CD4-positive, alpha-beta T cell (primary cell): ENCODE data around the gene ASS1. TPM values are rescaled to one million over a fixed set of nuclear protein-coding genes. Genes with fewer than 3 reads are reported as not detected.

Source experiments
- ATAC-seq: fragments of 200-7000 bp; cut with Tn5 transposase; one replicate; pipeline ENCODE4 v1.10.0; 2022; ENCODE audit warnings: mild to moderate bottlenecking; ENCODE audit not compliant: poor library complexity
- CTCF ChIA-PET: fragments of 350-600 bp; sonication (Branson Sonifier 250); formaldehyde crosslinking; loops from one replicate; lab custom pipeline; 2021; ENCODE audit warnings: antibody characterized with exemption, inconsistent platforms; lab: Charles Lee
- POLR2A ChIA-PET: fragments of 350-600 bp; sonication (Branson Sonifier 250); formaldehyde crosslinking; loops from one replicate; lab custom pipeline; 2021; ENCODE audit warnings: antibody characterized with exemption, inconsistent platforms; lab: Charles Lee
- DNase-seq, 14 experiments: peaks; one replicate each; pipeline ENCODE4 v3.0.0-alpha.2; 2013 to 2020; ENCODE audit warnings: mixed read lengths in 2 of 14
- H3K27ac ChIP-seq, 2 donors: one replicate each; pipeline versions ENCODE4 v1.5.1 to v1.7.0; 2013; ENCODE audit warnings: low read length in 2 of 2, low read depth in 1 of 2, mild to moderate bottlenecking in 1 of 2
- H3K27me3 ChIP-seq, 2 experiments: 1 replicate in 1 of 2; 2 replicates in 1 of 2; pipeline versions ENCODE4 v1.6.1 to v1.7.0; 2013; ENCODE audit warnings: low read length in 2 of 2, control low read depth in 1 of 2, mild to moderate bottlenecking in 1 of 2, moderate library complexity in 1 of 2; ENCODE audit not compliant: insufficient read depth in 2 of 2, control insufficient read depth in 1 of 2
- H3K36me3 ChIP-seq: one replicate; pipeline ENCODE4 v1.6.1; 2013; ENCODE audit warnings: low read length, control low read depth; ENCODE audit not compliant: insufficient read depth
- H3K4me1 ChIP-seq: one replicate; pipeline ENCODE4 v1.6.1; 2013; ENCODE audit warnings: low read length, control low read depth; ENCODE audit not compliant: insufficient read depth
- H3K4me3 ChIP-seq: one replicate; pipeline ENCODE4 v1.5.1; 2013; ENCODE audit warnings: mild to moderate bottlenecking, low read length, moderate library complexity
- H3K9me3 ChIP-seq, 2 experiments: 1 replicate in 1 of 2; 2 replicates in 1 of 2; pipeline versions ENCODE4 v1.6.1 to v1.7.0; 2013; ENCODE audit warnings: low read length in 2 of 2, mild to moderate bottlenecking in 2 of 2, control low read depth in 1 of 2, moderate library complexity in 1 of 2; ENCODE audit not compliant: control insufficient read depth in 1 of 2, insufficient read depth in 1 of 2
- H3K27ac Mint-ChIP-seq: one replicate; pipeline ENCODE4 v1.8.0; 2020; ENCODE audit warnings: mixed read lengths
- H3K27me3 Mint-ChIP-seq: one replicate; pipeline ENCODE4 v1.8.0; 2021; ENCODE audit warnings: mixed read lengths
- H3K36me3 Mint-ChIP-seq: one replicate; pipeline ENCODE4 v1.8.0; 2021; ENCODE audit warnings: low read depth, mixed read lengths
- H3K4me1 Mint-ChIP-seq: one replicate; pipeline ENCODE4 v1.8.0; 2021; ENCODE audit warnings: low read depth, mixed read lengths
- H3K4me3 Mint-ChIP-seq: one replicate; pipeline ENCODE4 v1.8.0; 2020; ENCODE audit warnings: mild to moderate bottlenecking, mixed read lengths
- H3K9me3 Mint-ChIP-seq: one replicate; pipeline ENCODE4 v1.8.0; 2020; ENCODE audit warnings: mixed read lengths
- CTCF ChIP-seq: fragments of 200-600 bp; IDR thresholded peaks from one replicate; pipeline ENCODE4 v1.8.0; 2022; ENCODE audit warnings: antibody characterized with exemption, mild to moderate bottlenecking
- intact Hi-C, 2 experiments: fragments of 100-400 bp; cut with DNase I in 1 of 2; cut with micrococcal nuclease in 1 of 2; formaldehyde crosslinking; loops; one replicate each; pipeline versions ENCODE4 v1.15.1 to v1.9.0; 2023 to 2025; cut with DNase I, micrococcal nuclease
- total RNA-seq, 174 experiments: library from RNA in 2 of 174; stranded (reverse) in 2 of 174; gene quantifications; one replicate each; pipeline ENCODE4 v1.2.3 and lab custom pipeline; 2021 to 2026

The ASS1 gene
- total RNA-seq, 2 experiments from 2014 or later: not detected

- CTCF ChIA-PET: no interaction called here
- Histone ChIP-seq H3K4me3 (no peak overlapping the region), H3K9me3 (no peaks in the 10 kb centered on the region), H3K27ac (no peak overlapping the region), H3K4me1 (no peaks in the 10 kb centered on the region), H3K27me3 (peaks cover 2 to 4% of the 10 kb centered on the region in 2 experiments), H3K36me3 (no peaks in the 10 kb centered on the region)
- DNase-seq (no peak), ATAC-seq (no peak)
- H3K4me1 Mint-ChIP-seq: no peaks in the 10 kb centered on the region
- no peak for TF ChIP-seq CTCF
- intact Hi-C loops: no loop called here
- no peaks in the 10 kb centered on the region for H3K9me3 Mint-ChIP-seq
- POLR2A ChIA-PET: no interaction called here
- H3K4me3 Mint-ChIP-seq: no peak overlapping the region
- no peaks in the 10 kb centered on the region for H3K36me3 Mint-ChIP-seq
- no peaks in the 10 kb centered on the region for H3K27me3 Mint-ChIP-seq
- no peak overlapping the region for H3K27ac Mint-ChIP-seq
Observed at GRCh38 chr9:130501639-130502038, 56.9 kb downstream of the ASS1 start.

- peaks cover 25% of the 10 kb centered on the region for H3K27me3 Mint-ChIP-seq
- no peak for TF ChIP-seq CTCF
- no peak overlapping the region for H3K27ac Mint-ChIP-seq
- peaks cover 8% of the 10 kb centered on the region for H3K9me3 Mint-ChIP-seq
- POLR2A ChIA-PET: no interaction called here
- no peaks in the 10 kb centered on the region for H3K36me3 ChIP-seq
- CTCF ChIA-PET: no interaction called here
- no peaks in the 10 kb centered on the region for H3K36me3 Mint-ChIP-seq
- H3K4me1 ChIP-seq: no peaks in the 10 kb centered on the region
- intact Hi-C loops: no loop called here
- peaks cover 0 to 10% of the 10 kb centered on the region in 2 experiments for H3K27me3 ChIP-seq
- ATAC-seq: no peak
- no peak overlapping the region for H3K27ac ChIP-seq
- H3K4me3 ChIP-seq: no peak overlapping the region
- DNase-seq: no peak
- H3K4me3 Mint-ChIP-seq: no peak overlapping the region
- H3K4me1 Mint-ChIP-seq: no peaks in the 10 kb centered on the region
- no peaks in the 10 kb centered on the region for H3K9me3 ChIP-seq
Observed at GRCh38 chr9:130508218-130508617, 63.5 kb downstream of the ASS1 start.

GRCh38 chr9:130512199-130512598 lies 67.4 kb downstream of the ASS1 start:
- Mint-ChIP-seq H3K36me3 (no peaks in the 10 kb centered on the region), H3K4me3 (no peak overlapping the region), H3K4me1 (no peaks in the 10 kb centered on the region), H3K9me3 (peaks cover 8% of the 10 kb centered on the region), H3K27ac (no peak overlapping the region), H3K27me3 (peaks cover 28% of the 10 kb centered on the region)
- ATAC-seq: no peak
- H3K27ac ChIP-seq: no peak overlapping the region
- ChIA-PET CTCF (no interaction called here), POLR2A (no interaction called here)
- no peak for TF ChIP-seq CTCF
- H3K4me1 ChIP-seq: no peaks in the 10 kb centered on the region
- no peak overlapping the region for H3K4me3 ChIP-seq
- no peaks in the 10 kb centered on the region for H3K9me3 ChIP-seq
- peaks cover 4 to 13% of the 10 kb centered on the region in 2 experiments for H3K27me3 ChIP-seq
- intact Hi-C loops: no loop called here
- no peak for DNase-seq
- H3K36me3 ChIP-seq: no peaks in the 10 kb centered on the region
